ENCODE measurements around the gene ABCF2. TPM values are rescaled to one million over a fixed set of nuclear protein-coding genes. Genes with fewer than 3 reads are reported as not detected.

ABCF2 gene
- total RNA-seq, 1 experiment from 2014 or later: 45.8 TPM

GRCh38 chr7:151272877-151273276 lies 45.9 kb upstream of the ABCF2 start:
- no peaks in the 10 kb centered on the region for H3K79me2 ChIP-seq (ENCODE audit: low read depth)
- H3K9me3 ChIP-seq (ENCODE audit: insufficient read depth, low read depth): no peaks in the 10 kb centered on the region
- H3K27ac ChIP-seq: no peak overlapping the region
- DNase-seq: no peak
- no peaks in the 10 kb centered on the region for H3K36me3 ChIP-seq (ENCODE audit: low read depth)
- H4K20me1 ChIP-seq (ENCODE audit: insufficient read depth): no peaks in the 10 kb centered on the region
- H3K9me2 ChIP-seq (ENCODE audit: insufficient read depth): no peaks in the 10 kb centered on the region
- no peak overlapping the region for H3K4me2 ChIP-seq
- H3F3A ChIP-seq (ENCODE audit: insufficient read depth, low read depth): no peaks in the 10 kb centered on the region
- BruUV-seq (replicated peaks): no TSS peak
- no peak for TF ChIP-seq EZH2 (IDR thresholded peaks at IDR 0.05; ENCODE audit: low read depth)
- POLR2A ChIA-PET (ENCODE audit: unreplicated experiment): no interaction called here
- peaks cover 41% of the 10 kb centered on the region for H3K27me3 ChIP-seq (ENCODE audit: insufficient read depth, low read depth)
- CTCF ChIA-PET: no interaction called here
- H2AFZ ChIP-seq: no peak overlapping the region
- no peak overlapping the region for H3K4me3 ChIP-seq
- intact Hi-C loops (cut with micrococcal nuclease; ENCODE audit: unreplicated experiment): no loop called here
- H3K4me1 ChIP-seq (replicated peaks; ENCODE audit: insufficient read depth): 0 out of 2 replicates have a peak, but pooled peaks cover 4% of the 10 kb centered on the region

- Histone ChIP-seq H3K79me2 (ENCODE audit: low read depth) (no peaks in the 10 kb centered on the region), H3K4me3 (no peak overlapping the region), H3K36me3 (ENCODE audit: low read depth) (no peaks in the 10 kb centered on the region), H3K27me3 (ENCODE audit: insufficient read depth, low read depth) (peaks cover 41% of the 10 kb centered on the region), H3K4me1 (replicated peaks; ENCODE audit: insufficient read depth) (0 out of 2 replicates have a peak, but pooled peaks cover 4% of the 10 kb centered on the region), H3F3A (ENCODE audit: insufficient read depth, low read depth) (no peaks in the 10 kb centered on the region), H3K4me2 (no peak overlapping the region), H3K9me3 (ENCODE audit: insufficient read depth, low read depth) (no peaks in the 10 kb centered on the region), H2AFZ (no peak overlapping the region), H3K27ac (no peak overlapping the region), H3K9me2 (ENCODE audit: insufficient read depth) (no peaks in the 10 kb centered on the region), H4K20me1 (ENCODE audit: insufficient read depth) (no peaks in the 10 kb centered on the region)
- intact Hi-C loops (cut with micrococcal nuclease; ENCODE audit: unreplicated experiment): no loop called here
- ChIA-PET CTCF (no interaction called here), POLR2A (ENCODE audit: unreplicated experiment) (no interaction called here)
- TF ChIP-seq EZH2 (IDR thresholded peaks at IDR 0.05; ENCODE audit: low read depth) (no peak), CTCF (conservative IDR thresholded peaks at IDR 0.05) (no peak)
- BruUV-seq (replicated peaks): no TSS peak
- DNase-seq: no peak
Observed at GRCh38 chr7:151272405-151272804, 45.4 kb upstream of the ABCF2 start.

GRCh38 chr7:151271699-151272355 lies 44.8 kb upstream of the ABCF2 start:
- peak in 1 of 2 experiments; percentile 64 for DNase-seq
- H3K27ac ChIP-seq: no peak overlapping the region
- ChIA-PET CTCF (no interaction called here), POLR2A (ENCODE audit: unreplicated experiment) (no interaction called here)
- H3K79me2 ChIP-seq (ENCODE audit: low read depth): no peaks in the 10 kb centered on the region
- H3K9me3 ChIP-seq (ENCODE audit: insufficient read depth, low read depth): no peaks in the 10 kb centered on the region
- no peaks in the 10 kb centered on the region for H3K9me2 ChIP-seq (ENCODE audit: insufficient read depth)
- no TSS peak for BruUV-seq (replicated peaks)
- H2AFZ ChIP-seq: no peak overlapping the region
- no peaks in the 10 kb centered on the region for H4K20me1 ChIP-seq (ENCODE audit: insufficient read depth)
- TF ChIP-seq EZH2 (IDR thresholded peaks at IDR 0.05; ENCODE audit: low read depth): no peak
- no peak for TF ChIP-seq CTCF (conservative IDR thresholded peaks at IDR 0.05)
- H3K4me2 ChIP-seq: no peak overlapping the region
- 0 out of 2 replicates have a peak, but pooled peaks cover 4% of the 10 kb centered on the region for H3K4me1 ChIP-seq (replicated peaks; ENCODE audit: insufficient read depth)
- intact Hi-C loops (cut with micrococcal nuclease; ENCODE audit: unreplicated experiment): no loop called here
- no peaks in the 10 kb centered on the region for H3F3A ChIP-seq (ENCODE audit: insufficient read depth, low read depth)
- H3K27me3 ChIP-seq (ENCODE audit: insufficient read depth, low read depth): peaks cover 43% of the 10 kb centered on the region
- no peak overlapping the region for H3K4me3 ChIP-seq
- no peaks in the 10 kb centered on the region for H3K36me3 ChIP-seq (ENCODE audit: low read depth)

GRCh38 chr7:151269511-151269910 lies 42.5 kb upstream of the ABCF2 start:
- Histone ChIP-seq H3K27ac (no peak overlapping the region), H3K4me3 (no peak overlapping the region), H3K4me1 (replicated peaks; ENCODE audit: insufficient read depth) (0 out of 2 replicates have a peak, but pooled peaks cover 4% of the 10 kb centered on the region), H4K20me1 (ENCODE audit: insufficient read depth) (no peaks in the 10 kb centered on the region), H3K4me2 (no peak overlapping the region), H3K79me2 (ENCODE audit: low read depth) (no peaks in the 10 kb centered on the region), H3K9me2 (ENCODE audit: insufficient read depth) (no peaks in the 10 kb centered on the region), H3F3A (ENCODE audit: insufficient read depth, low read depth) (no peaks in the 10 kb centered on the region), H2AFZ (no peak overlapping the region), H3K9me3 (ENCODE audit: insufficient read depth, low read depth) (no peaks in the 10 kb centered on the region), H3K27me3 (ENCODE audit: insufficient read depth, low read depth) (peaks cover 39% of the 10 kb centered on the region; the same call in 1 of the 2 replicates), H3K36me3 (ENCODE audit: low read depth) (no peaks in the 10 kb centered on the region)
- no TSS peak for BruUV-seq (replicated peaks)
- DNase-seq: no peak
- TF ChIP-seq CTCF (conservative IDR thresholded peaks at IDR 0.05) (no peak), EZH2 (IDR thresholded peaks at IDR 0.05; ENCODE audit: low read depth) (no peak)
- CTCF ChIA-PET: interaction anchor here (0.6 kb wide), 1 partner anchor 669 kb away, joined by 3 read pairs; no protein-coding TSS in a partner anchor
- intact Hi-C loops (cut with micrococcal nuclease; ENCODE audit: unreplicated experiment): no loop called here
- POLR2A ChIA-PET (ENCODE audit: unreplicated experiment): no interaction called here
